ENCODE data around the gene KLHDC7A.

DNA sequence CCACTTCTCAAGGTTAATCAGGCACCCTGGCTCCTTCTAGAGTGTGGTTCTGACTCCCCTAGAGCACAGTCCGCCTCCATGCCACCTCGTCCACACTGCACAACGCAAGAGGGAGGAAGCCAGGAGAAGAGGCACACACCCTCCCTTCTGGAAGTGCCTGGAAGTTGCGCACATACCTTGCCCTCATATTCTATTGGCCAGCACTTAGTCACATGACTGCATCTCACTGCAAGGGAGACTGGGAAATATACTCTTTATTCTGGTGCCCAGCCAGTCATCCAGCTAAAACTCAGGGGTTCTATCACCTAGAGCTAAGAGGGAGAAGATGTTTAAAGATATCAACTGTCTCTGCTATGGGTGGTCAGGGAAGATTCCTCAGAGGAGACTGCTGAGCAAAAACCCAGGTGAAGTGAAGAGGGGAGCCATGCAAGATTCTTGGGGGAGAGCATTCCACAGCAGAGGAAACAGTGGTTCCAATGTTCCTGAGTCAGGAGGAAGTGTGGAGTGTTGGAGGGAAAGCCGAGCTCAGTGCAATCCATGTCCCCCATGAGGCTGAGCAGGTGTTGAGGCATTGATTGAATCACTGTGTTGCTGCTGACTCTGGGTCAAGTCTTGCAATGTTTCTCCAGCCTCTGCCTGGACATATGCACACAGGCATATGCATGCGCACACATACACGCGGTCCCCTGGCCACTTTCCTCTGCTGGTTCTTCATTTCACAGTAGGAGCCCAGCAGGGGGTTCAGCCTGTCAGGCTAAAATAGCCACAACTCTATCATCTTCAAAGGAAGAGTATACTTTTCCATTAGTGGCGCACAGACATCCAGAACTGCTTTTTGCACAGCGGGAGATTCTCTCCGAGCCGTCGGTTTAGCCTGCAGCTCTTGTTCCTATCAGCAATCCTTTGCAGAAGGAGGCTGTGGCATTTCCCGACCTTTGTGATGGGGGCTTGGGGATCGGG is 22.3 kb upstream of the KLHDC7A start:
- TF ChIP-seq, protein P1, sequence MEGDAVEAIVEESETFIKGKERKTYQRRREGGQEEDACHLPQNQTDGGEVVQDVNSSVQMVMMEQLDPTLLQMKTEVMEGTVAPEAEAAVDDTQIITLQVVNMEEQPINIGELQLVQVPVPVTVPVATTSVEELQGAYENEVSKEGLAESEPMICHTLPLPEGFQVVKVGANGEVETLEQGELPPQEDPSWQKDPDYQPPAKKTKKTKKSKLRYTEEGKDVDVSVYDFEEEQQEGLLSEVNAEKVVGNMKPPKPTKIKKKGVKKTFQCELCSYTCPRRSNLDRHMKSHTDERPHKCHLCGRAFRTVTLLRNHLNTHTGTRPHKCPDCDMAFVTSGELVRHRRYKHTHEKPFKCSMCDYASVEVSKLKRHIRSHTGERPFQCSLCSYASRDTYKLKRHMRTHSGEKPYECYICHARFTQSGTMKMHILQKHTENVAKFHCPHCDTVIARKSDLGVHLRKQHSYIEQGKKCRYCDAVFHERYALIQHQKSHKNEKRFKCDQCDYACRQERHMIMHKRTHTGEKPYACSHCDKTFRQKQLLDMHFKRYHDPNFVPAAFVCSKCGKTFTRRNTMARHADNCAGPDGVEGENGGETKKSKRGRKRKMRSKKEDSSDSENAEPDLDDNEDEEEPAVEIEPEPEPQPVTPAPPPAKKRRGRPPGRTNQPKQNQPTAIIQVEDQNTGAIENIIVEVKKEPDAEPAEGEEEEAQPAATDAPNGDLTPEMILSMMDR (IDR thresholded peaks at IDR 0.05; ENCODE audit: poor library complexity): no peak
- TF ChIP-seq EZH2 (IDR thresholded peaks at IDR 0.05; ENCODE audit: borderline replicate concordance): no peak

Data from hepatocyte (in vitro differentiated cells).